CD4-positive, alpha-beta T cell treated with Interferon gamma for 1 hour (primary cell): ENCODE data around the gene AGAP1.

ENCODE experiments used
- DNase-seq: peaks from one replicate; pipeline ENCODE4 v3.0.0-alpha.2; 2020

AGAP1 gene

GRCh38 chr2:235553291-235553690 is 59.4 kb downstream of the AGAP1 start:
- no peak for DNase-seq

DNA sequence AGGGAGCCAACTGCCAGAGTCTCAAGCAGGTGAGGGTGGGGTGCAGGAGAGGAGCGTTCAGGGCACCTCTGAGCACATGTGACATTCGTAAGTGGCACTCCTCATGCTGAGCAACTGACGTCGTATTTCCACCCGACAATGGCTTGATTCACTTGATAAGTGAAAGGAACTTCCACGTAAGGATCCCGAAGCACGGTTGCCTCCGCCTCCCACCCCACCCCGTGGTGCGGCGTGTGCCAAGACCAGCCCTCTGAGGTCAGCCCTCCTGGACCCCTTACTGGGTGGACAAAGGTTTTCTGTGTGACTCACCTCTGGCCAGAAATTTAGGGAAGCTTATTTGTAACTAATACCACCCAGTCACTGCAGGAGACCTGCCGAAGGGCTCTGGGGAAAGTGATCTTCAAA is 59.9 kb downstream of the AGAP1 start:
- DNase-seq, result no peak

DNA sequence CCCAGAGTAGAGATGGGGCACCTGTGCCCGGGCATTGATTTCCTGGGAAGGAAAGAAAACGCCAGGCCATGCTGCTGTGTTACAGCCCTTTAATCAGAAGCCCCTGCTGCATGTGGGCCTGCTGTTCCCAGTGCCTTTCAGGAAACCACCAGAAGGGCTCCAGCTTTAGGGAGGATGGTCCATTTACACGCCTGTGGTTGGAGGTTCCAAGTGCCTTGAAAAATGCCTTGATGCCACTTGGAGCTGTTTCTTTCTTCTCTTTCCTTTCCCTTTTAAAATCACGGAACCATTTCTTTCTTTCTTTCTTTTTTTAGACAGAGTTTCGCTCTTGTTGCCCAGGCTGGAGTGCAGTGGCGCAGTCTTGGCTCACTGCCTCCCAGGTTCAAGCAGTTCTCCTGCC is 60.5 kb downstream of the AGAP1 start:
- no peak for DNase-seq

- DNase-seq, result no peak
Measured at GRCh38 chr2:235554936-235555335, 61.1 kb downstream of the AGAP1 start.

- no peak for DNase-seq
Measured at GRCh38 chr2:235555371-235555770, 61.5 kb downstream of the AGAP1 start.

DNA sequence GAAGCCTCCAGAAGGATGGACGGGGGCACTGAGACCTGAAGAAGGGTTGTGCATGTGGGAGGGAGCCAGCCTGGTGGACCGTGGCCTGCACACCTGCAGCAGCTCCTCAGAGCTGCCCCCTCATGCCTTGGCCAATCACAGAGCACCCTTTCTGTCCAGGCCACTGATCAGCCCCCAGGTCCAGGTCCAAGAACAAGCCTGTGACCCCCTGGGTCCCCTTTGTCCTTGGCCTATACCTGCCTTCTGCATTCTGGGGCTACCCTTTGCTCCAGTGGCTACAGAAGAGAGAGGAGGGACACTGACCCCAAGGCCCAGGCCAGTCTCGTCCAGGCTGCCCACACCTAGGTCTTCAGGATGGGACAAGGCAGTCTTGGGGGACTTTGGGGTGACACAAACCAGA is 62.2 kb downstream of the AGAP1 start:
- DNase-seq, result no peak

- DNase-seq, result no peak
Measured at GRCh38 chr2:235556901-235557300, 63.1 kb downstream of the AGAP1 start.

- DNase-seq, result no peak
Measured at GRCh38 chr2:235557903-235558302, 64.1 kb downstream of the AGAP1 start.

DNA sequence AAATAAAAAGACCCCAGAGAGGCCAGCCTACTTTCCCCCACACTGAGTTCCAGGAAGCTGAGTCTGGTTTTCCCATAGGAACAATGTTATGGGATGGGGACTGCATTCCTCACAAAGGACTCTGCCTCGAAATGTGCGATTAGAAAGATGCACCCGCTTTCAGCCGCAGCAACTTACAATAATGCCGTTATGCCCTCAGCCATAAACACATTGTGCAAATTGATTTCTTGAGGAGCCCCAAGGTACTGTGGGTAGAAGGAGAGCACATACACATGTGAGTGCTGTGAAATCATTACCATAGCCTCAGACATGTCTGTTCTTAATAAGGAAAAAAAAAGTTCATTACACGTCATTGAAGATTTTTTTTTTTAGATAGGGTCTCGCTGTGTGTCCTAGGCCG is 64.7 kb downstream of the AGAP1 start:
- DNase-seq, result no peak

DNA sequence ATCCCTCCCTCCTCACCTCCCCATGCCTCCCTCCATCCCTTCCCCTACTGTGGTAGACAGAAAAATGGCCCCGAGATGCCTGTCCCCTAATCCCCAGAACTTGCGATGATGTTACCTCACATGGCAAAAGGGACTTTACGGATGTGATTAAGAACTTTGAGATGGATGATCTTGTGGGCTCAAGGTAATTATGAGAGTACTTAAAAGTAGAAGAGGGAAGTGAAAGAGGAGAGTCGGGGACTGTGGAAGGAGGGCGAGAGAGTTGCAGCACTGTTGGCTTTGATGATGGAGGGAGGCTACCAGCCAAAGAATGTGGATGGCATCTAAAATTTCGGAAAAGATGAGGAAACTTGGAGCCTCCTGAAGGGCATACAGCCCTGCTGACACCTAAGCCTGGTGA is 66.5 kb downstream of the AGAP1 start:
- no peak for DNase-seq

GRCh38 chr2:235561450-235561849 is 67.6 kb downstream of the AGAP1 start:
- DNase-seq, result no peak

- DNase-seq, result no peak
Measured at GRCh38 chr2:235562065-235562747, 68.4 kb downstream of the AGAP1 start.

DNA sequence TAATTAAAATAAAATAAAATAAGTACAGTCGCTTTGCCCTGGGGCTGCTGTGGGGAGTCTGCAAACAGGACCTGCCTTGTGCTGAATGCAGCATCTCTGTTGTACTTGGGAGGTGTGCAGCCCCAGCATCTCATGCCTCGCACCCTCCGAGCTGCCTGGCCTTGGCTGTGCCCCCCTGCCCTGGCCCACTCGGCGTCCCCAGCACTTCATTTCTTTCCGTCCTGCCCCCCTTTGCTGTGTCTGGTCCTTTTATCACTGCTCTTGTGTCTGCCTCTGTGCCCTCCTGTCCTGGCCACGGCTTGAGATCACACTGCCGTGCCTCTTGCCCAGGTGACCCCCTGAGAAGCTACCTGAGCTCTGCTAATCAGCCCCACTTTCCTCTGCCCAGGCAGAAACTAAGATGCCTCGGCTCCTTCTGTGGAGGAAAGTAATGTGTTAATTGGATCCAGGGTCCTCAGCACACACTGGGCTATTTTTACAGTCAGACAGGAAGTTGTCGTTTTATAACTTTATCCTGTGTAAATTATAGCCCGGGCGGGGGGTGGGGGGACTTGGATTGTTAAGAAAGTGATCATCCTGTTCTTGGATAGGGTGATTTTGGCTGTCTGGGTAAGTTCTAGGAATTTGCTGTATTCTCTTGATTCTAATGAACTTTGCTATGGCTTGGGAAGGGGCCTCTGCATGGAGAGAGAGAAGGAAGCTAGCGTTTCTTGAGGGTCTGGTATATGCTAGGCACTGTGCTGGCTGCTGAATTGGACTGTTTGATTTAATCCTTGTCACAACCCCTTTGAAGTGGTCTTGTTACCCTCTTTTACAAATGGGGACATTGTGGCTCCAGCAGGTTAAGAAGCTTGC is 69.4 kb downstream of the AGAP1 start:
- no peak for DNase-seq

- DNase-seq, result no peak
Measured at GRCh38 chr2:235564066-235564465, 70.2 kb downstream of the AGAP1 start.

DNA sequence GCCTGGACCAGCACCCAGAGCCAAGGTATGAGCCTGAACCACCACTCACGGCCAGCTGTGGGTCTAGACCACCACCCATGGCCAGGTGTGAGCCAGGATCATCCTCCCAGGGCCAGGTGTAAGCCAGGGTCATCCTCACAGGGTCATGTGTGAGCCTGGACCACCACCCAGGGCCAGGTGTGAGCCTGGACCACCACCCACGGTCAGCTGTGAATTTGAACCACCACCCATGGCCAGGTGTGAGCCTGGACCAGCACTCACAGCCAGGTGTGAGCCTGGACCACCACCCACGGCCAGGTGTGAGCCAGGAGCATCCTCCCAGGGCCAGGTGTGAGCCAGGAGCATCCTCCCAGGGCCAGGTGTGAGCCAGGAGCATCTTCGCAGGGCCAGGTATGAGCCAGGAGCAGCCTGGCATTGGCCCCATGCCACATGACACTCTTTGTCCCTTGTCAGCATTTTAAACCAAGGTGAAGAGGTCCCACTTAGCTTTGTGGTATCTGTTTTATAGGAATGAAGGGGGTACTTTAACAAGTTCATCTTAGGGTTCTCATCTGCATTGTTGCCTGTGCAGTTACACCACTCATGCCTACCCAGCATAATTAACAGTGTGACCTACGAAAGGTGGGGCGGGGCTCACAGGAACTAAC is 71.2 kb downstream of the AGAP1 start:
- no peak for DNase-seq

GRCh38 chr2:235566415-235566814 is 72.6 kb downstream of the AGAP1 start:
- DNase-seq, result no peak

- DNase-seq, result no peak
Measured at GRCh38 chr2:235566931-235567495, 73.2 kb downstream of the AGAP1 start.

DNA sequence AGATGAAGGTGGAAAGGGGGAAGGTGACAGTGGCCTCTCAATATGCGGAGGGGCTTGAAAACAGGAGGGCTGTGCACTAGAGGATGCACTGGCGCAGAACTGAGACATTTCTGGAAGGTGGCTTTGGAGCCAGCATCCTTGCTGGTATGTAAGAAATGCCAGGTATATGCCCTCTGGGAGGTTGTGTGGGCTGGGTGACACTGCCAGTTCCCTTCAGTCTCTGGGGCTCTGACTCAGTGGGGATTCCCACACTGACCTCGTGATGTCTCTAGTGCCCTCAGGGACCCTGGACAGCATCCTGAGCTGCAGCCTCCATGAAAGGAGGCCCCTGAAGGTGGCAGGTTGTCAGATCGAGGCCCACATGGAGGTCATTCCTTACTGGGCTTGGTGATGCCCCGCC is 74.0 kb downstream of the AGAP1 start:
- no peak for DNase-seq

DNA sequence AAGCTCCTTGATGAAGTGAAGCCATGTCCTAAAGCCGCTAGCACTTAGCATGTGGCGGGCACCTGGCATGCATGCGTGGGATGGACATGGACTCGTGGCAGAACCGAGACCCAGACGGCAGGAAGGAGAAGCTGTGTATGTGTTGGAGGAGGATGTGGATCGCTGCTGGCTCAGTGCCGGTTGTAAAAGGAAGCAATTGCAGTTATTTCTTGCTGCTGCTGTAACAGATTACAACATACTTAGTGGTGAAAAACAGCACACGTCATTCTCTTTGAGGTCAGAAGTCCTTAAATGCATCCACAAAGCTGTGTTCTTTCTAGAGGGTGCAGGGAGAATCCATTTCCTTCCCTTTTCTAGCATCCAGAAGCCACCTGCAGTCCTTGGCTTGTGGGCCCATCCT is 74.6 kb downstream of the AGAP1 start:
- no peak for DNase-seq

- DNase-seq, result no peak
Measured at GRCh38 chr2:235569837-235570236, 76.0 kb downstream of the AGAP1 start.

GRCh38 chr2:235570256-235570655 is 76.4 kb downstream of the AGAP1 start:
- no peak for DNase-seq

DNA sequence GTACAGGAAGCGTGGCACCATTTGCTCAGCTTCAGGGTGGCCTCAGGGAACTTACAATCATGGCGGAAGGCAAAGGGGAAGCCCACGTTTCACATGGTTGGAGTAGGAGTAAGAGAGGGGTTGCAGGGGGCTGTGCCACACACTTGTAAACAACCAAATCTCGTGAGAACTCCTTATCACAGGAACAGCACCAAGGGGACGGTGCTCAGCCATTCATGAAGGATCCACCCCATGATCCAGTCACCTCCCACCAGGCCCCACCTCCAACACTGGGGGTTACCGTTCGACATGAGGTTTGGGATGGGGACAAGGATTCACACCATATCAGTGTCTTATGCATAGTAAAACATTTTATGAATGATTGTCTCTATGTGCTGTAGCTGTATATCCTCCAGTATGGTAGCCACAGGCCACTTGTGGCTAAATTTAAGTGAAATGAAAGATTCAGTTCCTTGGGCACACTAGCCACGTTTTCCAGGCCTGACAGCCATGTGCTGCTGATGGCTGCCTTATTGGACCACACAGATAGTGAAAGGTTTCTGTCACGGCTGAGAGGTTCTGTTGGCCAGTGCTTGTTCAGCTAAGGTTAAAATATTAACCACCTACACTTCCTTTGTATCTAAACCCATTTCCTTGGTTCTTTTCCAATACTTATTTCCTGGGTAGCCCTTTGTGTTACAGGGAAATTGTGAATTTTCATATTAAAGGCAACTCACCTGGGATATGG is 77.3 kb downstream of the AGAP1 start:
- no peak for DNase-seq

DNA sequence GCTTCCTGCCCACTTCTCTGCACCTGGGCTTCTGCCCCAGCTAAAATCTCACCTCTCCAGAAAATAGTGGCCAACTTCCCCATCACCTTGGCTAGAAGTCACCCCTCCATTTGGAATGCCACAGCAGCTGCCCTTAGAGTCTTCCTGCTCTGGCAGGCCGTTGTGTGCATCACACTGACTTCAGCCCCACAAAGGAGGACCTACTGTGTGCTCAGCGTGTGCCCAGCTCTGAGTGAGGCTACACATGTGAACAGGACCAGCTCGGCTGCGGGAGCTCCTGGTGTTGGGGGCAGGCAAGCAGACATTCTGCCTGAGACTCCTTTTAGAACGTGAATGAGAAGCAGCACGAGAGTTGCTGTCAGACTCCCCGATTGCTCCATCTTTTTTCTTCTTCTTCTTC is 78.7 kb downstream of the AGAP1 start:
- no peak for DNase-seq
